AG08395 (cell line): Measurements from ENCODE around the gene EAF2.
A peak's percentile ranks its signal among the peaks of the same experiment; 100 is the strongest.
"Not testable (repeated sequence)": the region's sequence is repeated elsewhere in the genome, so short reads cannot be mapped to it uniquely, and the experiment has no call there.

Experiments
- DNase-seq: peaks from one replicate; pipeline ENCODE4 v3.0.0; 2012; ENCODE audit warnings: mixed read lengths, low spot score

Gene EAF2

DNA sequence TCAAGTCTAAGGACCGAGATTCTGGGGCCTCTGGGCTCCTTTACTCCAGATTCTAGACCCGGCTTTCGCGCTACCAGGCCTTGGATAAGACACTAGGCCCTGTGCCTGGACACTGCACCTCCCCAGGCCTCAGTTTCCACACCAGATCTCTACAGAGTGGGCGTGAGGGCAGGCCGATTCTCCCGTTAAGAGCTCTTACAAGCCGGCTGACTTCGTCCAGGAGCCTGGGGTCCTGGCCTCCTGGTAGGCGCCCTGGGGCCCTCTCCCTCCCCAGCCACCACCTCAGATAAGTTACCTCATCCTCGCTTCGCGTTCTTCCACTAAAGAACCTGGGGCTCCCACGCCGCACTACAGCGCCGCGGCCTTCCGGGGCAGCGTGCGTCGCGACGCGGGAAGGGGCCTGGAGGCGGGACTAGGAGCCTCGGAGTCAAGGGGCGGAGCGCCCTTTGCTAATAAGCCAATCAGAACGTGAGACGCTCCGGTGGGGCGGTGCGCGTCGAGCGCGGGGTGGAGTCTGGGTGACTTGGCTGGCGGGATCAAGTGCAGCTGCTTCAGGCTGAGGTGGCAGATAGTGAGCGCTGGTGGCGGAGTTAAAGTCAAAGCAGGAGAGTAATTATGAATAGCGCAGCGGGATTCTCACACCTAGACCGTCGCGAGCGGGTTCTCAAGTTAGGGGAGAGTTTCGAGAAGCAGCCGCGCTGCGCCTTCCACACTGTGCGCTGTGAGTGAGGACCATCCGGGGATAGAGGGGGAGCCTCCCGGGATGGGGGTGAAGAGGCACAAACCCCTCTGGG, at the start of gene EAF2, which contains the start of gene IQCB1:
Gene EAF2 (plus strand): TSS at position 539 of the 794 bp plus-strand sequence. CDS start 77 bp downstream, at position 616.
Gene IQCB1 (minus strand): TSS at position 390 of the 794 bp plus-strand sequence. CDS start 6,100 bp downstream, outside the sequence.
- peak; percentile 99 for DNase-seq

GRCh38 chr3:121786485-121786884, 48.5 kb upstream of the EAF2 start:
- no peak for DNase-seq

DNA sequence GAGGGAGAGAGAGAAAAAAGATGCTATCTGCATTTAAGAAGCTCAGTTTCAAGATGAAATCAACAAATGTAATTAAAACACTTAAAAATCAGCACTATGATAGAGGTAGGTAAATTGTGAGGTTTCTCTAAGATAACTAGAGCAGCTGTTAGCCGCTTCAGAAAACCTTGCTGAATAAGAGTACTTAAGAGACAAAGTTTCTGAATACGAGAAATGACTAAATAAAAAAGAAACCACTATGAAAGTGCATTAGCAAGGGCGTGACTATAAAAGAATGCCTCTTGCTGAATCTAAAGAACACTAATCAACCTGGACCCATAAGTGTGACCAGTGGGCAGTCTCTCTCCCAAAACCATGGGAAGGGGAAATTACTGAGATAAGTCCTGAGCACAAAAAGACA, 41.9 kb upstream of the EAF2 start:
- DNase-seq = no peak

- no peak for DNase-seq
These were observed 40.6 kb upstream of the EAF2 start for GRCh38 chr3:121794264-121794983.

- no peak for DNase-seq
These were observed 38.0 kb upstream of the EAF2 start for GRCh38 chr3:121796970-121797369.

DNA sequence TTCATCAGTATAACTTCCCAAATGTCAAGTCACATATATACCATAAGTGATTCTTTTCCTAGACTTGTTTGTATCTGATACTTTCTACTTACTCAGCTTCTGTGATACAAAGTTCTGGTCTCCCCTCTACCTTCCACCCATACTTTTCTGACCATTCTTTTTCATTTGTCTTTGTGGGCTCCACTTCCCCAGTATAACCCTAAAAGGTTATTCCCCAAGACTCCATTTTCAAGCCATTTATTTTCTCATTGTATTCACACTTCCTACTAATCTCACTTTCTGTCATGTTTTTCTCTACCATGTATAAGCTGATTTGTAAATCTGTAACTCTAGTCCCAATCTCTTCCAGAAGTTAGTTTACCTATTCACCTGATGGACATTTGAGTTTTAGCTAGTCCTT, 34.1 kb upstream of the EAF2 start:
- DNase-seq = no peak

DNA sequence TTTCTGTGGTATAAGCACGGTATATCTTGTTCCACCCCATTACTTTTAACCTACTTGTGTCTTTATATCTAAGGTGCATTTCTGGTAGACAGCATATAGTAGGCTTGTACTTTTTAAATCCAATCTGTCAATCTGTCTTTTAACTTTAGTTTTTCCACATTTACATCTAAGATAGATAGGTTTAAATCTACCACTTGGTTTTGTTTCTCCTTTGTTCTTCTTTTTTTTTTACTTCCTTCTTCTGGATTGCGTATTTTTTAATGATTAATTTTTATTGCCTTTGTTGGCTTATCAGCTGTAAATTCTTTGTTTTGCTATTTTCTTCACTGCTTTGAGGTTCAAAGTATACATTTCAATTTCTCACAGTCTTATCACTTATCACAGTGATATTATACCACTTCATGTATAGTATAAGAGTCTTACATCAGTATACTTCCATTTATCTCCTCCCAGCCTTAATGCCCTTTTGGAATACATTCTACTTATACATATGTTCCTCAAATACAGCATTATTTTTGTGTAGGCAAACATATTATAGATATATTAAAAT, 31.2 kb upstream of the EAF2 start:
- DNase-seq = no peak

- DNase-seq = no peak
These were observed 25.8 kb upstream of the EAF2 start for GRCh38 chr3:121809249-121809648.

DNA sequence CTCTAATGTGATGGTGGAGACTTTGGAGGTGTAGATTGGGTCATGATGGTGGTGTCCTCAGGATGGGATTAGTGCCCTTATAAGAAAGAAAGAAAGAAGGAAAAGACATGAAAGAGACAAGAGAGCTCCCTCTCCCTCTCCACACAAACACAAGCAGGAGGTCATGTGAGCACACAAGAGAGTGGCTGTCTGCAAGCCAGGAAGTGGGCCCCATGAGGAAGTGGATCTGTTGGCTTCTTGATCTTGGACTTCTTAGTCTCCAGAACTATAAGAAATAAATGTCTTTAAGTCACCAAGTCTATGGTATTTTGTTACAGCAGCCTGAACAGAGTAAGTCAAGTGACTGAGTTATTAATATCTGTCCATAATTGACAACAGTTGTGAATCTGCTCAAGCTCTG, 17.3 kb upstream of the EAF2 start:
- no peak for DNase-seq

GRCh38 chr3:121818578-121818977, 16.4 kb upstream of the EAF2 start:
- no peak for DNase-seq

DNA sequence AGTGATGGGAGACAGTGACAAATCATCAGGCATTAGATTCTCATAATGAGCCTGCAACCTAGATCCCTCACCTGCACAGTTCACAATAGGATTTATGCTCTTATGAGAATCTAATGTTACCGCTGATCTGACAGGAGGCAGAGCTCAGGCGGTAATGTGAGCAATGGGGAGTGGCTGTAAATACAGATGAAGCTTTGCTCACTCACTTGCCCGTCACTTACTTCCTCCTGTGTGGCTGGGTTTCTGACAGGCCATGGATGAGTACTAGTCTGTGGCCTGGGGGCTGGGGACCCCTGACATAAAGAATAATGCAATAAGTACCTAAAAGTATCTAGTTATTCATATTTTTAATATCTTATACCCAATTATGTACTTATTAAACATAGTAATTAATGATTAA, 15.8 kb upstream of the EAF2 start:
- DNase-seq = no peak

DNA sequence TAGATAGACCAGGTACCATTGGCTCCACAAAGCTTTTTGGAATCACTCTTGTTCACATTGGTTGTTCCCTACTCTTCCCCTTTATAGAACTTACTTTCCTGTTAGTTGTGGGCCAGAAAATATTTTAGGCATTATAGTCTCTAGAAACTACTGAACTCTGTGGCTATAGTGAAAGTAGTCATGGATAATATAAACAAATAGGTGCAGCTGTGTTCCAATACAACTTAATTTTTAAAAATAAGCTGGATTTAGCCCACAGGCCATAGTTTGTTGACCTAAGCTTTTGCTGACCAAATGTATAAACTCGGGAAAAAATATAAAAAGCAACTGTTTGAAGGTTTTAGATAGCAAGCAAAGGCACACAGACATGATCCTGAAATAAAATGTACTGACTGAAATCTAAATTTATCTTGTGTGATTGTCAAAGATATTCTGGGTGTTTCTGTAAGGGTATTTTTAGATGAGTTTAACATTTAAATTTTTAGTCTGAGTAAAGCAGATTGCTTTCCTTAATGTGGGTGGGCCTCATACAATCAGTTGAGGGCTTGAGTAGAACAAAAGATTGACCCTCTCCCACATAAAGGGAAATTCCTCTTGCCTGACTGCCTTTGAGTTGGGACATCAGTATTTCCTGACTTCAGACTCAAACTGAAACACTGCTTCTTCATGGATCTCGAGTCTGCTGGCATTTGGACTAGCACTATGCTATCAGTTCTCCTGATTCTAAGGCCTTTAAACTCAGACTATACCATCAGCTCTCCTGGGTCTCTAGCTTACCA, 13.4 kb upstream of the EAF2 start:
- peak; percentile 1 for DNase-seq

DNA sequence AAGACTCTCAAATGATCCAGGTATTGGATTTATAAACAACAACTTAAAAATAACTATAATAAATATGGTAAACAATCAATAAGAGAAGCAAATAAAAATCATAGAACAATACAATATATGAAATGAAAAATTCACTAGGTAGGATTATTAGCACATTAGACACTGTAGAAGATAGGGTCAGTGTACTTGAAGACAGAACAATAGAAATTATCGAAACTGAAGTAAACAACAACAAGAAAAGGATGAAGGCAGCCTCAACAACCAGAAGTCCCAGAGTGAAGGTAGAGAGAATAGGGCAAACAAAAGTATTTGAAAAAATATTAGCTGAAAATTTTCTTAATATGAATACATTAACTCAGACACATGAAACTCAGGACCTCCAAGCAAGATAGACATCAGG, 12.0 kb upstream of the EAF2 start:
- no peak for DNase-seq

DNA sequence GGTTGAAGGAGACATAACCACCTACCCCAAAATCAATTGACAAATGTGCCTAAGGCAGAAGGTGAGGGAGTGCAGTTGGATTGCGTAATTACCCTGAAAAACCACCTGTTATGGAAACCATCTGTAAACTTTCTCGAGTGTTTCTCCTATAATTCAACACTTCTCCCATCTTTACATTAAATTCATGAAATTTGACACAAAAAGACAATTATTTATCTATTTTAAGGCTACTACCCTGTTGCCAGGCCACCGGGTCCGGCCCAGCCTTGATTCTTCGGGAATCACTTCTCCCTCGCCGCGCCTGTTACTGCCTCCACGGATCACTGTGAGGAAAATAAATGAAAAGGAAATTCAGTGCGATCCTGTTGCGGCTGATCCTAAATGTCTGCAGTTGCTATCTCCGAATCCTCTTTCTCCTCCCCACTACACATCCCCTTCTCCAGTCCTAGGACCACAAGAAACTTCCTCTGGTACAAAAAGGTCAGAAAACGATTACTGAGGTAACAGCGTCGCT, 795 bp upstream of the EAF2 start:
- peak; percentile 18 for DNase-seq

DNA sequence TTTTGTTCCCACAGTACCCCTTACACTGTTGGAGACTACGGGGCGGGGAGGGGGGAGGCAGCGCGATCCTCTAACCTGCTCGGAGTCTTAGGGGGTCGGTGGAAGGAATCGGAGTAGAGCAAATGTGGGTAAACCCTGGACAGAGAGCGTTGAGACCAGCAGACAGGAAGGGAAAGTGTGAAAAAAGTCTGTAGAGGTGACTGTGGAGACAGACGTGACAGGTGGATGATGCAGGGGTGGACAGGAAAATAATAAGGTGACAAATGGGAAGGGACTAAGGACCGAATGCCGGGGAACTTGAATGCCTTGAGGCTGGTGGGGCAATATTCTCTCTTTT, 424 bp downstream of the EAF2 start:
- DNase-seq = no peak

DNA sequence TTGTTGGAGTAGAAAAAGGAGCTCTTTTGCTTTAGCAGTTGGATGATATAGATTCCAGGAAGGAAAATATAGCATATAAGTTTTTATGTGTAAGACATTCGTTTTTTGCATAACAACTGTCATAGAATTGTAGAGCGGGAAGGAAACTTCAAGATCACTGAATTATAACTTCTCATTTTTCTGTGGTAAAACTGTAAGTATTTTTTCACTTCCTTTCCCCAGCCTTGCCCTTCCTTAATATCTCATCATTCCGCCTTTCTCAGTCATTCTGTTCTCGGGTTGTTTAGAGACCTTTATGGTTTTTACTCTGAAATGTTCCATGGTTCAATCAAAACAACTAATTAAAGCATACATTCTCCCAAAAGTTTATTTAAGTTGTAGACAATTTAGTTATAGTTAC, 1.1 kb downstream of the EAF2 start:
- DNase-seq = no peak

DNA sequence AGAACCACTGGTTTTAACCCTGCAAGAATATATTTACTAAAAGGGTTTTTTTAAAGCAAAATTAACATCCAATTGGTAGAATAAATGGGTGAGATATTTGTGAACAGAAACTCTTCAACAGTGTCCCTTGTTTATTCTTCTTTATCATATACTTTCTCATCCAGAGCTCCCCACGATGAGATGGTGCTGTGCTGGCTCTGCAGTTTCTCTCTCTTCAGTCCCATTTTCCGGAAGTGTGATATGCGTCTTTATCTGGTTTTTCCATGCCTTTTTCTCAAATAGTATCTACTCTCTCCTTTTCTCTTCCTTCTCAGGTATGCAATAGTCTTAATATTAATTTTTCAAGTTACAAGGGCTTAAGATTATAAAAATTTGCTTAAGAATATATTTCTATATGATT, 1.5 kb downstream of the EAF2 start:
- no peak for DNase-seq

DNA sequence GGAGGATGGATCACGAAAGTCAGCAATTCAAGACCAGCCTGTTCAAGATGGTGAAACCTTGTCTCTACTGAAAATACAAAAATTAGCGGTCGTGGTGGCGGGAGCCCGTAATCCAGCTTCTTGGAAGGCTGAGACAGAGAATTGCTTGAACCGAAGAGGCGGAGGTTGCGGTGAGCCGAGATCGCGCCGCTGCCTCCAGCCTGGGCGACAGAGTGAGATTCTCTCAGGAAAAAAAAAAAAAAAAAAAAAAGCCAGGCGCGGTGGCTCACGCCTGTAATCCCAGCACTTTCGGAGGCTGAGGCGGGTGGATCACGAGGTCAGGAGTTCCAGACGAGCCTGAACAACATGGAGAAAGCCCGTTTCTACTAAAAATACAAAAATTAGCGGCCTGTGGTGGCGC, 5.0 kb downstream of the EAF2 start:
- DNase-seq = no peak

DNA sequence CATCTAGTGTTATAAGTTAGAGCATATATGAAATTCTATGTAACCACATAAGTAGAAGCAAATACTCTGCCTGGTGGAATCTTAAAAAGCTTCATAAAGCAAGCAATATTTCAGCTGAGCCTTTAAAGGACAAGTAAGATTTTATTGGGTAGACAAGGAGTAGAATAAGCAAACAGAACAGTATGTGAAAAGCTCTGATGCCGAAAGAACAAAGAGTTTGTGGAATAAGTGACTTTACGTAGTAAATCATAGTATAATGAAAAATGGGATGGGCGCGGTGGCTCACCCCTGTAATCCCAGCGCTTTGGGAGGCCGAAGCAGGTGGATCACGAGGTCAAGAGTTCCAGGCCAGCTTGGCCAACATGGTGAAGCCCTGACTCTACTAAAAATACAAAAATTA, 9.9 kb downstream of the EAF2 start:
- no peak for DNase-seq

DNA sequence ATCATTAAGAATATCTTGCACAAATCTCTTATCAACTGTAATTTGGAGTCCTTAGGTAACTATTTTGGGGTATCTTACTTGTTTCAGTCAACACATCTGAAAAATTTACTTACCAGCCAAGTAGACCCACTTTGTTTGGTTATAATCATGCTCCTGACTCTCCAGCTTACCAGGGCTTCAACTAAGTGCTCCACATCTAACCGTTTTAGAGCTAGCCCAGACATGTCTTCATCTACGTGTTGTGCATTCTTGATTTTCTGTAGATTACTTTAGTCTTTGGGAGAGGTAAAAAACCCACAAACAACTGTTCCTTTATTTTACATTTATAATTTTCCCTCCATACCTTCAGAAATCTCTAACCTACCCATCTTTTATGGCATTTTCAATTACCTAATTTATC, 17.2 kb downstream of the EAF2 start:
- no peak for DNase-seq

DNA sequence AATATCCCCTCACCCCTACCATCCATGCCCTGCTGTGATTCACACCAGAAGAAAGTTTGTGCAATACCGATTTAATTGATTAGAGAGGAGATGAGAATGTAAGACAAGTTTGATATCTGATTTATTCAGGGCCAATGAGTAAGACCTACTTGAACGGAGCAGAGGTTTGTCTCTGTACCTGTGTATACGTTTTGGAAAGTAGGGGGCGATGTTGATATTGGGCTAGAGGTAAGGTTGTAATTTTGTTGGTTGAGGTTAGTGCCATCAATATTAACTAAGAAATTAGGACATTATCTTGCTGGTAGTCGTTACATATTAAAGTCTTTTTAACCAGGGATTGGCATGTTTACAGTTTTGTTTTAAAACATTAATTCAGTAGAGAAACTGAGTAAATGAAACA, 20.5 kb downstream of the EAF2 start:
- no peak for DNase-seq

DNA sequence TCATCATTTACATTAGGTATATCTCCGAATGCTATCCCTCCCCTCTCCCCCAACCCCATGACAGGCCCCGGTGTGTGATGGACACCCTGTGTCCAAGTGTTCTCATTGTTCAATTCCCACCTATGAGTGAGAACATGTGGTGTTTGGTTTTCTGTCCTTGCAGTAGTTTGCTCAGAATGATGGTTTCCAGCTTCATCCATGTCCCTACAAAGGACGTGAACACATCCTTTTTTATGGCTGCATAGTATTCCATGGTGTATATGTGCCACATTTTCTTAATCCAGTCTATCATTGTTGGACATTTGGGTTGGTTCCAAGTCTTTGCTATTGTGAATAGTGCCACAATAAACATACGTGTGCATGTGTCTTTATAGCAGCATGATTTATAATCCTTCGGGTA, 22.8 kb downstream of the EAF2 start:
- DNase-seq = not testable (repeated sequence)
